IPS-NIHi11 (cell line): ENCODE measurements around the gene B9D2.

Source experiments
- DNase-seq: peaks from one replicate; pipeline ENCODE4 v3.0.0; 2012; ENCODE audit warnings: mixed read lengths, low spot score

B9D2 gene

GRCh38 chr19:41327576-41328156 lies 36.3 kb downstream of the B9D2 start:
- peak; percentile 76 for DNase-seq

GRCh38 chr19:41327076-41327575 lies 36.8 kb downstream of the B9D2 start:
- no peak for DNase-seq

GRCh38 chr19:41325947-41326706 lies 37.8 kb downstream of the B9D2 start:
- DNase-seq = no peak

GRCh38 chr19:41325640-41325946 lies 38.4 kb downstream of the B9D2 start:
- peak; percentile 48 for DNase-seq

- peak; percentile 83 for DNase-seq
These were observed 38.9 kb downstream of the B9D2 start for GRCh38 chr19:41324921-41325639.

GRCh38 chr19:41324231-41324702 lies 39.7 kb downstream of the B9D2 start:
- DNase-seq = no peak

- DNase-seq = peak; percentile 49
These were observed 40.4 kb downstream of the B9D2 start for GRCh38 chr19:41323430-41324125.

GRCh38 chr19:41323023-41323422 lies 40.9 kb downstream of the B9D2 start:
- DNase-seq = no peak

- no peak for DNase-seq
These were observed 41.5 kb downstream of the B9D2 start for GRCh38 chr19:41322451-41322850.

GRCh38 chr19:41321600-41322270 lies 42.2 kb downstream of the B9D2 start:
- peak; percentile 85 for DNase-seq

- no peak for DNase-seq
These were observed 42.7 kb downstream of the B9D2 start for GRCh38 chr19:41321204-41321599.

- no peak for DNase-seq
These were observed 43.4 kb downstream of the B9D2 start for GRCh38 chr19:41320568-41320967.

GRCh38 chr19:41320185-41320518 lies 43.8 kb downstream of the B9D2 start:
- DNase-seq = no peak

- DNase-seq = no peak
These were observed 44.3 kb downstream of the B9D2 start for GRCh38 chr19:41319500-41320184.

- DNase-seq = no peak
These were observed 45.1 kb downstream of the B9D2 start for GRCh38 chr19:41318696-41319499.

GRCh38 chr19:41316306-41316920 lies 47.5 kb downstream of the B9D2 start:
- DNase-seq = no peak

GRCh38 chr19:41311613-41312012 lies 52.3 kb downstream of the B9D2 start:
- no peak for DNase-seq

GRCh38 chr19:41311072-41311471 lies 52.9 kb downstream of the B9D2 start:
- DNase-seq = no peak

- peak; percentile 93 for DNase-seq
These were observed 53.7 kb downstream of the B9D2 start, which contains the start of gene CCDC97 for GRCh38 chr19:41310033-41310831. TSS of gene CCDC97 (plus strand) at chr19:41310172. CDS start at chr19:41310311, 139 bp downstream.
